Measurements from ENCODE around the gene SARNP. TPM values are rescaled to one million over a fixed set of nuclear protein-coding genes. Genes with fewer than 3 reads are reported as not detected.

Gene SARNP
- total and polyA plus RNA-seq, 9 of the 15 experiments (the other 6 are each of a cell fraction or from before 2014, with no cell fraction given), result 70.1 to 400 (median 198) TPM

DNA sequence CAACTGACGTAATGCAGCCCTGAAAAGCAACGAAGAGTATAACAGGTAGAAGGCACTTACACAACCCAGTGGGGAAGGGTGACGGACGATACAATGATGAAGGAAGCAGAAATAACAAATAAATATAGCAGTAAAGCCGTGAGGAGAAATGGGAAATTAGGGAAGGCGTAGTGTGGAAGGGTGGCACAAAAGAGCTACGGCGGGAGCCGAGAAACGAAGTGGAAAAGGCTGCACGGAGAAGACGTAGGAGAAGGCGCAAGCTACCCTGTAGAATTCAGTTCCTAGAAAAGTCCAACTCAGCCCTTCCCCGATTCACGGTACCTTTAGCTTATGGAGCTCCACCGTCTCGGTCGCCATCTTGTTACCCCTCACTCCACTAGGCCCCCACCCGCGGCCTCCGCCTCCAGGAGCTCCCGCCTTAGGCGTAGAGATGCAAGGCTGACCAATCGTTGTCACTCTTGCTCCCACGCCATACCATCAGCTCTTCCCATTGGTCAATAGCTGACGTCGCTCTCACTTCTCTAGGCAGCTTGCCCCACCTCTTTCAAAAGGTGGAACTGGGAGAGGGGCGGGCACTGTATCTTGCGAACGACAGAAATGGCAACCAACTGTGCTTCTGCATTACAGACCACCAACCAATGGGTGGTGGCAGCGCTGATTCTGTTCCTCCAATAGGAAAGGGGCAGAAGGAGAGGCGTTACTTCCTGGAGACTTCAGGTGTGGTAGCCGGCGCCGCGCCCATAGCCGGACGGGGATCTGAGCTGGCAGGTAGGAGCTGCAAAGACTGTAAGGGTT lies at the start of gene SARNP, which contains the start of gene ORMDL2 (continued):
- TF ChIP-seq, protein P1, sequence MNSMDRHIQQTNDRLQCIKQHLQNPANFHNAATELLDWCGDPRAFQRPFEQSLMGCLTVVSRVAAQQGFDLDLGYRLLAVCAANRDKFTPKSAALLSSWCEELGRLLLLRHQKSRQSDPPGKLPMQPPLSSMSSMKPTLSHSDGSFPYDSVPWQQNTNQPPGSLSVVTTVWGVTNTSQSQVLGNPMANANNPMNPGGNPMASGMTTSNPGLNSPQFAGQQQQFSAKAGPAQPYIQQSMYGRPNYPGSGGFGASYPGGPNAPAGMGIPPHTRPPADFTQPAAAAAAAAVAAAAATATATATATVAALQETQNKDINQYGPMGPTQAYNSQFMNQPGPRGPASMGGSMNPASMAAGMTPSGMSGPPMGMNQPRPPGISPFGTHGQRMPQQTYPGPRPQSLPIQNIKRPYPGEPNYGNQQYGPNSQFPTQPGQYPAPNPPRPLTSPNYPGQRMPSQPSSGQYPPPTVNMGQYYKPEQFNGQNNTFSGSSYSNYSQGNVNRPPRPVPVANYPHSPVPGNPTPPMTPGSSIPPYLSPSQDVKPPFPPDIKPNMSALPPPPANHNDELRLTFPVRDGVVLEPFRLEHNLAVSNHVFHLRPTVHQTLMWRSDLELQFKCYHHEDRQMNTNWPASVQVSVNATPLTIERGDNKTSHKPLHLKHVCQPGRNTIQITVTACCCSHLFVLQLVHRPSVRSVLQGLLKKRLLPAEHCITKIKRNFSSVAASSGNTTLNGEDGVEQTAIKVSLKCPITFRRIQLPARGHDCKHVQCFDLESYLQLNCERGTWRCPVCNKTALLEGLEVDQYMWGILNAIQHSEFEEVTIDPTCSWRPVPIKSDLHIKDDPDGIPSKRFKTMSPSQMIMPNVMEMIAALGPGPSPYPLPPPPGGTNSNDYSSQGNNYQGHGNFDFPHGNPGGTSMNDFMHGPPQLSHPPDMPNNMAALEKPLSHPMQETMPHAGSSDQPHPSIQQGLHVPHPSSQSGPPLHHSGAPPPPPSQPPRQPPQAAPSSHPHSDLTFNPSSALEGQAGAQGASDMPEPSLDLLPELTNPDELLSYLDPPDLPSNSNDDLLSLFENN (IDR thresholded peaks at IDR 0.05; ENCODE audit: low read depth in 2 of 2, low read length in 2 of 2), result peak in 1 of 2 experiments; percentile 13; a peak in 1 of 4 replicates
- TF ChIP-seq MCM2 (IDR thresholded peaks at IDR 0.05; ENCODE audit: low read depth) (no peak), HDAC2 (IDR thresholded peaks at IDR 0.05) (peak; percentile 72), ZNF274 (IDR thresholded peaks at IDR 0.05; ENCODE audit: borderline replicate concordance, low read depth, low read length) (no peak), RAD51 (IDR thresholded peaks at IDR 0.05; ENCODE audit: borderline replicate concordance, low read depth) (no peak), CBFA2T3 (IDR thresholded peaks at IDR 0.05) (no peak), NR3C1 (CRISPR knock-in tag; IDR thresholded peaks at IDR 0.05) (no peak), ZNF124 (CRISPR knock-in tag; IDR thresholded peaks at IDR 0.05) (no peak), NR4A1 (CRISPR knock-in tag; IDR thresholded peaks at IDR 0.05) (0 out of 2 replicates have a peak, but pooled peaks have one; percentile 62), NR4A1 (tag; IDR thresholded peaks at IDR 0.05) (no peak), EGR1 (conservative IDR thresholded peaks at IDR 0.05) (peak; percentile 43), POLR2G (IDR thresholded peaks at IDR 0.05; ENCODE audit: low read depth, low read length) (peak; percentile 83), ZBTB17 (CRISPR knock-in tag; IDR thresholded peaks at IDR 0.05) (no peak), SIN3A (IDR thresholded peaks at IDR 0.05; ENCODE audit: borderline replicate concordance in 2 of 2, control insufficient read depth in 1 of 2, low read depth in 2 of 2, low read length in 2 of 2) (peak in 1 of 2 experiments; percentile 69; a peak in 3 of 4 replicates), SPI1 (IDR thresholded peaks at IDR 0.05; ENCODE audit: borderline replicate concordance, low read depth, low read length) (peak; percentile 79), ILF3 (IDR thresholded peaks at IDR 0.05; ENCODE audit: borderline replicate concordance) (no peak), NR1H2 (CRISPR knock-in tag; IDR thresholded peaks at IDR 0.05) (no peak)
- TF ChIP-seq, protein P2, sequence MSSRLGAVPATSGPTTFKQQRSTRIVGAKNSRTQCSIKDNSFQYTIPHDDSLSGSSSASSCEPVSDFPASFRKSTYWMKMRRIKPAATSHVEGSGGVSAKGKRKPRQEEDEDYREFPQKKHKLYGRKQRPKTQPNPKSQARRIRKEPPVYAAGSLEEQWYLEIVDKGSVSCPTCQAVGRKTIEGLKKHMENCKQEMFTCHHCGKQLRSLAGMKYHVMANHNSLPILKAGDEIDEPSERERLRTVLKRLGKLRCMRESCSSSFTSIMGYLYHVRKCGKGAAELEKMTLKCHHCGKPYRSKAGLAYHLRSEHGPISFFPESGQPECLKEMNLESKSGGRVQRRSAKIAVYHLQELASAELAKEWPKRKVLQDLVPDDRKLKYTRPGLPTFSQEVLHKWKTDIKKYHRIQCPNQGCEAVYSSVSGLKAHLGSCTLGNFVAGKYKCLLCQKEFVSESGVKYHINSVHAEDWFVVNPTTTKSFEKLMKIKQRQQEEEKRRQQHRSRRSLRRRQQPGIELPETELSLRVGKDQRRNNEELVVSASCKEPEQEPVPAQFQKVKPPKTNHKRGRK (tag; IDR thresholded peaks at IDR 0.05), result no peak
- TF ChIP-seq, protein P3, sequence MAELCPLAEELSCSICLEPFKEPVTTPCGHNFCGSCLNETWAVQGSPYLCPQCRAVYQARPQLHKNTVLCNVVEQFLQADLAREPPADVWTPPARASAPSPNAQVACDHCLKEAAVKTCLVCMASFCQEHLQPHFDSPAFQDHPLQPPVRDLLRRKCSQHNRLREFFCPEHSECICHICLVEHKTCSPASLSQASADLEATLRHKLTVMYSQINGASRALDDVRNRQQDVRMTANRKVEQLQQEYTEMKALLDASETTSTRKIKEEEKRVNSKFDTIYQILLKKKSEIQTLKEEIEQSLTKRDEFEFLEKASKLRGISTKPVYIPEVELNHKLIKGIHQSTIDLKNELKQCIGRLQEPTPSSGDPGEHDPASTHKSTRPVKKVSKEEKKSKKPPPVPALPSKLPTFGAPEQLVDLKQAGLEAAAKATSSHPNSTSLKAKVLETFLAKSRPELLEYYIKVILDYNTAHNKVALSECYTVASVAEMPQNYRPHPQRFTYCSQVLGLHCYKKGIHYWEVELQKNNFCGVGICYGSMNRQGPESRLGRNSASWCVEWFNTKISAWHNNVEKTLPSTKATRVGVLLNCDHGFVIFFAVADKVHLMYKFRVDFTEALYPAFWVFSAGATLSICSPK (IDR thresholded peaks at IDR 0.05; ENCODE audit: borderline replicate concordance), result peak; percentile 80; the same call in 1 of the 2 replicates
- TF ChIP-seq, protein P4, sequence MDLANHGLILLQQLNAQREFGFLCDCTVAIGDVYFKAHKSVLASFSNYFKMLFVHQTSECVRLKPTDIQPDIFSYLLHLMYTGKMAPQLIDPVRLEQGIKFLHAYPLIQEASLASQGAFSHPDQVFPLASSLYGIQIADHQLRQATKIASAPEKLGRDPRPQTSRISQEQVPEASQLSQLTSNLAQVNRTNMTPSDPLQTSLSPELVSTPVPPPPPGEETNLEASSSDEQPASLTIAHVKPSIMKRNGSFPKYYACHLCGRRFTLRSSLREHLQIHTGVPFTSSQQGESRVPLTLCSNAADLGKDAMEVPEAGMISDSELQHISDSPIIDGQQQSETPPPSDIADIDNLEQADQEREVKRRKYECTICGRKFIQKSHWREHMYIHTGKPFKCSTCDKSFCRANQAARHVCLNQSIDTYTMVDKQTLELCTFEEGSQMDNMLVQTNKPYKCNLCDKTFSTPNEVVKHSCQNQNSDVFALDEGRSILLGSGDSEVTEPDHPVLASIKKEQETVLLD (IDR thresholded peaks at IDR 0.05), result no peak

All from K562 (cell line).